Stimulated activated CD4-positive, alpha-beta T cell treated with anti-CD3 and anti-CD28 coated beads, Interleukin-15, amount 100 ng/mL, for 1 hour (primary cell): ENCODE data around the gene RCC2.

ENCODE experiments used
- DNase-seq, 2 donors: peaks; one replicate each; pipeline ENCODE4 v3.0.0-alpha.2; 2020; ENCODE audit warnings: low read depth in 1 of 2, low spot score in 1 of 2

RCC2 gene

GRCh38 chr1:17381161-17381560, 58.3 kb downstream of the RCC2 start:
- no peak for DNase-seq

- DNase-seq, result no peak
Observed at GRCh38 chr1:17377325-17377953, 62.0 kb downstream of the RCC2 start.

GRCh38 chr1:17375651-17376050, 63.8 kb downstream of the RCC2 start:
- no peak for DNase-seq

GRCh38 chr1:17372955-17373354, 66.5 kb downstream of the RCC2 start:
- no peak for DNase-seq

GRCh38 chr1:17371896-17372295, 67.6 kb downstream of the RCC2 start, which contains the start of gene PADI6:
Gene PADI6, plus strand, starts transcription at chr1:17372196. Its CDS starts 50 bp downstream, at chr1:17372246.
- no peak for DNase-seq

- DNase-seq, result no peak
Observed at GRCh38 chr1:17370618-17371017, 68.9 kb downstream of the RCC2 start.

- DNase-seq, result no peak
Observed at GRCh38 chr1:17369466-17369865, 70.0 kb downstream of the RCC2 start.

GRCh38 chr1:17365293-17365692, 74.2 kb downstream of the RCC2 start:
- DNase-seq, result no peak

GRCh38 chr1:17363771-17364170, 75.7 kb downstream of the RCC2 start:
- no peak for DNase-seq

GRCh38 chr1:17363351-17363750, 76.1 kb downstream of the RCC2 start:
- DNase-seq, result no peak

GRCh38 chr1:17361687-17362086, 77.8 kb downstream of the RCC2 start:
- DNase-seq, result no peak

GRCh38 chr1:17360272-17360956, 79.1 kb downstream of the RCC2 start:
- no peak for DNase-seq

- no peak for DNase-seq
Observed at GRCh38 chr1:17359808-17360207, 79.7 kb downstream of the RCC2 start.

GRCh38 chr1:17359031-17359430, 80.4 kb downstream of the RCC2 start:
- DNase-seq, result no peak

- DNase-seq, result no peak
Observed at GRCh38 chr1:17358557-17358956, 80.9 kb downstream of the RCC2 start.
